Measurements from ENCODE around the gene FGGY. TPM values are rescaled to one million over a fixed set of nuclear protein-coding genes. Genes with fewer than 3 reads are reported as not detected.

Gene FGGY
- total and polyA plus RNA-seq, 2 donors (not counting 1 experiment from before 2014, with no cell fraction given) = 6.1 to 38.5 TPM

GRCh38 chr1:59473831-59474230 is 176.9 kb downstream of the FGGY start:
- TF ChIP-seq EZH2 (IDR thresholded peaks at IDR 0.05; ENCODE audit: borderline replicate concordance, insufficient read depth, low read depth, low read length, poor library complexity, severe bottlenecking) = no peak
- TF ChIP-seq, protein P1, sequence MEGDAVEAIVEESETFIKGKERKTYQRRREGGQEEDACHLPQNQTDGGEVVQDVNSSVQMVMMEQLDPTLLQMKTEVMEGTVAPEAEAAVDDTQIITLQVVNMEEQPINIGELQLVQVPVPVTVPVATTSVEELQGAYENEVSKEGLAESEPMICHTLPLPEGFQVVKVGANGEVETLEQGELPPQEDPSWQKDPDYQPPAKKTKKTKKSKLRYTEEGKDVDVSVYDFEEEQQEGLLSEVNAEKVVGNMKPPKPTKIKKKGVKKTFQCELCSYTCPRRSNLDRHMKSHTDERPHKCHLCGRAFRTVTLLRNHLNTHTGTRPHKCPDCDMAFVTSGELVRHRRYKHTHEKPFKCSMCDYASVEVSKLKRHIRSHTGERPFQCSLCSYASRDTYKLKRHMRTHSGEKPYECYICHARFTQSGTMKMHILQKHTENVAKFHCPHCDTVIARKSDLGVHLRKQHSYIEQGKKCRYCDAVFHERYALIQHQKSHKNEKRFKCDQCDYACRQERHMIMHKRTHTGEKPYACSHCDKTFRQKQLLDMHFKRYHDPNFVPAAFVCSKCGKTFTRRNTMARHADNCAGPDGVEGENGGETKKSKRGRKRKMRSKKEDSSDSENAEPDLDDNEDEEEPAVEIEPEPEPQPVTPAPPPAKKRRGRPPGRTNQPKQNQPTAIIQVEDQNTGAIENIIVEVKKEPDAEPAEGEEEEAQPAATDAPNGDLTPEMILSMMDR (IDR thresholded peaks at IDR 0.05) = no peak
- Histone ChIP-seq H2AFZ (ENCODE audit: insufficient read depth, low read depth, low read length, poor library complexity, severe bottlenecking) (no peak overlapping the region), H3K4me2 (replicated peaks; ENCODE audit: low read depth, low read length, poor library complexity, severe bottlenecking) (no peak overlapping the region), H3K9me3 (ENCODE audit: control extremely low read depth in 1 of 3, control insufficient read depth in 2 of 3, insufficient read depth in 1 of 3, low read length in 2 of 3) (peaks cover 0 to 14% (median 4%) of the 10 kb centered on the region in 3 donors), H3K79me2 (ENCODE audit: control insufficient read depth, insufficient read depth, low read length) (no peaks in the 10 kb centered on the region), H3K9ac (ENCODE audit: low read length) (no peak overlapping the region), H3K36me3 (replicated peaks in 1 of 2; ENCODE audit: control extremely low read depth in 1 of 2, control insufficient read depth in 1 of 2, extremely low read depth in 1 of 2, insufficient read depth in 2 of 2, low read length in 1 of 2) (no peaks in the 10 kb centered on the region), H4K20me1 (ENCODE audit: control insufficient read depth, insufficient read depth, low read length, poor library complexity, severe bottlenecking) (no peaks in the 10 kb centered on the region), H3K4me1 (ENCODE audit: control insufficient read depth in 2 of 2, insufficient read depth in 2 of 2, low read length in 2 of 2) (no peaks in the 10 kb centered on the region), H3K27ac (ENCODE audit: low read length in 2 of 2) (no peak overlapping the region), H3K4me3 (ENCODE audit: control extremely low read depth in 1 of 5, extremely low read depth in 1 of 5, insufficient read depth in 1 of 5, low read depth in 2 of 5, low read length in 4 of 5) (no peak overlapping the region), H3K27me3 (replicated peaks in 1 of 4; ENCODE audit: control extremely low read depth in 1 of 4, control insufficient read depth in 3 of 4, insufficient read depth in 4 of 4, low read length in 3 of 4) (no peaks in the 10 kb centered on the region)
- Mint-ChIP-seq H3K27me3 (no peaks in the 10 kb centered on the region), H3K4me1 (no peaks in the 10 kb centered on the region), H3K27ac (no peak overlapping the region), H3K9me3 (ENCODE audit: insufficient read depth) (peaks cover 4% of the 10 kb centered on the region), H3K4me3 (no peak overlapping the region)
- WGBS (ENCODE audit: insufficient coverage) = no CpG with 5 or more reads among the region's 3 CpGs
- ATAC-seq (ENCODE audit: low read depth) (no peak), DNase-seq (no peak)
- ChIA-PET POLR2A (interaction anchor here (0.6 kb wide), 1 partner anchor 688 kb away, joined by 3 read pairs; no protein-coding TSS in a partner anchor), CTCF (no interaction called here)
- intact Hi-C loops (cut with micrococcal nuclease) = no loop called here

GRCh38 chr1:59474496-59474895 is 177.6 kb downstream of the FGGY start:
- DNase-seq (no peak), ATAC-seq (ENCODE audit: low read depth) (no peak)
- no peaks in the 10 kb centered on the region for H3K79me2 ChIP-seq (ENCODE audit: control insufficient read depth, insufficient read depth, low read length)
- POLR2A ChIA-PET = interaction anchor here (0.6 kb wide), 1 partner anchor 689 kb away, joined by 3 read pairs; no protein-coding TSS in a partner anchor
- no peak overlapping the region for H3K4me2 ChIP-seq (replicated peaks; ENCODE audit: low read depth, low read length, poor library complexity, severe bottlenecking)
- no peak overlapping the region for H3K9ac ChIP-seq (ENCODE audit: low read length)
- no peak overlapping the region for H3K4me3 Mint-ChIP-seq
- no peak overlapping the region for H3K27ac Mint-ChIP-seq
- H3K27me3 ChIP-seq (replicated peaks in 1 of 4; ENCODE audit: control extremely low read depth in 1 of 4, control insufficient read depth in 3 of 4, insufficient read depth in 4 of 4, low read length in 3 of 4) = no peaks in the 10 kb centered on the region
- H3K4me1 Mint-ChIP-seq = no peaks in the 10 kb centered on the region
- intact Hi-C loops (cut with micrococcal nuclease) = no loop called here
- peaks cover 4% of the 10 kb centered on the region for H3K9me3 Mint-ChIP-seq (ENCODE audit: insufficient read depth)
- no peaks in the 10 kb centered on the region for H3K36me3 ChIP-seq (replicated peaks in 1 of 2; ENCODE audit: control extremely low read depth in 1 of 2, control insufficient read depth in 1 of 2, extremely low read depth in 1 of 2, insufficient read depth in 2 of 2, low read length in 1 of 2)
- no peak overlapping the region for H3K4me3 ChIP-seq (ENCODE audit: control extremely low read depth in 1 of 5, extremely low read depth in 1 of 5, insufficient read depth in 1 of 5, low read depth in 2 of 5, low read length in 4 of 5)
- H3K27me3 Mint-ChIP-seq = no peaks in the 10 kb centered on the region
- H3K4me1 ChIP-seq (ENCODE audit: control insufficient read depth in 2 of 2, insufficient read depth in 2 of 2, low read length in 2 of 2) = no peaks in the 10 kb centered on the region
- H3K27ac ChIP-seq (ENCODE audit: low read length in 2 of 2) = no peak overlapping the region
- H4K20me1 ChIP-seq (ENCODE audit: control insufficient read depth, insufficient read depth, low read length, poor library complexity, severe bottlenecking) = no peaks in the 10 kb centered on the region
- no peak overlapping the region for H2AFZ ChIP-seq (ENCODE audit: insufficient read depth, low read depth, low read length, poor library complexity, severe bottlenecking)
- no peak for TF ChIP-seq EZH2 (IDR thresholded peaks at IDR 0.05; ENCODE audit: borderline replicate concordance, insufficient read depth, low read depth, low read length, poor library complexity, severe bottlenecking)
- TF ChIP-seq, protein P1 (IDR thresholded peaks at IDR 0.05) = no peak
- CTCF ChIA-PET = no interaction called here
- whole genome bisulfite sequencing (ENCODE audit: insufficient coverage) = 100% methylated on average over 1 of the region's 2 CpGs
- H3K9me3 ChIP-seq (ENCODE audit: control extremely low read depth in 1 of 3, control insufficient read depth in 2 of 3, insufficient read depth in 1 of 3, low read length in 2 of 3) = peaks cover 0 to 10% (median 0%) of the 10 kb centered on the region in 3 donors
